GM12872 (cell line): Measurements from ENCODE around the gene SH2D2A.

ENCODE experiments used
- CTCF ChIP-seq: IDR thresholded peaks from 3 replicates; pipeline ENCODE4 v1.5.1; 2011; ENCODE audit warnings: low read depth, mild to moderate bottlenecking, low read length, moderate library complexity; ENCODE audit not compliant: insufficient read depth

The SH2D2A gene

GRCh38 chr1:156846643-156847042 is 30.0 kb upstream of the SH2D2A start:
- TF ChIP-seq CTCF: no peak

- TF ChIP-seq CTCF: no peak
These were observed 29.4 kb upstream of the SH2D2A start for GRCh38 chr1:156845953-156846545.

- TF ChIP-seq CTCF: no peak
These were observed 28.7 kb upstream of the SH2D2A start for GRCh38 chr1:156845055-156845952.

- TF ChIP-seq CTCF: no peak
These were observed 28.0 kb upstream of the SH2D2A start for GRCh38 chr1:156844638-156845037.

- TF ChIP-seq CTCF: no peak
These were observed 27.5 kb upstream of the SH2D2A start for GRCh38 chr1:156844102-156844501.

- no peak for TF ChIP-seq CTCF
These were observed 26.1 kb upstream of the SH2D2A start for GRCh38 chr1:156842618-156843300.

- TF ChIP-seq CTCF: no peak
These were observed 24.7 kb upstream of the SH2D2A start for GRCh38 chr1:156841295-156841855.
